ENCODE data around the gene CYP4A11. TPM values are rescaled to one million over a fixed set of nuclear protein-coding genes. Genes with fewer than 3 reads are reported as not detected.

Gene CYP4A11, protein sequence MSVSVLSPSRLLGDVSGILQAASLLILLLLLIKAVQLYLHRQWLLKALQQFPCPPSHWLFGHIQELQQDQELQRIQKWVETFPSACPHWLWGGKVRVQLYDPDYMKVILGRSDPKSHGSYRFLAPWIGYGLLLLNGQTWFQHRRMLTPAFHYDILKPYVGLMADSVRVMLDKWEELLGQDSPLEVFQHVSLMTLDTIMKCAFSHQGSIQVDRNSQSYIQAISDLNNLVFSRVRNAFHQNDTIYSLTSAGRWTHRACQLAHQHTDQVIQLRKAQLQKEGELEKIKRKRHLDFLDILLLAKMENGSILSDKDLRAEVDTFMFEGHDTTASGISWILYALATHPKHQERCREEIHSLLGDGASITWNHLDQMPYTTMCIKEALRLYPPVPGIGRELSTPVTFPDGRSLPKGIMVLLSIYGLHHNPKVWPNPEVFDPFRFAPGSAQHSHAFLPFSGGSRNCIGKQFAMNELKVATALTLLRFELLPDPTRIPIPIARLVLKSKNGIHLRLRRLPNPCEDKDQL
- total RNA-seq (2022; extraction: Qiagen RNA extraction; ENCODE audit: low read depth) = not detected in 5 replicates

DNA sequence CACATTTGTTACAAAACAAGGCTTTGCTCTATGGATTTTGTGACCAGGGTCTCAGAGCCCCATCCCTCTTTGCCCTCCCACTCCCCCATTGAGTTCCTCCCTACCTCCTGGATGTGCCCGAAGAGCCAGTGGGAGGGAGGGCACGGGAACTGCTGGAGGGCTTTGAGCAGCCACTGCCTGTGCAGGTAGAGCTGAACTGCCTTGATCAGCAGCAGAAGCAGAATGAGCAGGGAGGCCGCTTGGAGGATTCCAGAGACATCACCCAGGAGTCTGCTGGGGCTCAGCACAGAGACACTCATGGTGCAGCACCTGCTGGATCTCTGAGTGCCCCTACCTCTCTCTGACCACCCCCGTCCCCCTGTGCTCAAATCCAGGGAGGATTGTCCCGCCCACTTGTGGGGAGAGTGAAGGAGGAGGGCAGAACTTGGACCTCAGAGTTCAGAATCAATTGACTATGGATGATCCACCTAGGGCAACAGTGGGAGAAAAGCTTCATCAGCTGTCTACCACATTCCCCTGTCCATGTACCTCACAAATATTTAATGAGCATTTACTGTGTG lies at the start of gene CYP4A11:
Gene CYP4A11 (minus strand): TSS at position 342 of the 560 bp plus-strand sequence. CDS start 43 bp downstream, at position 299.

Other genes with a start within 250 kb of the CYP4A11 start
- gene EFCAB14, start 222.4 kb downstream of the CYP4A11 start, total RNA-seq (2022; extraction: Qiagen RNA extraction; ENCODE audit: low read depth) = 23.4 to 30.5 TPM (median 26.3 TPM) in 5 replicates
- gene CYP4B1, start 142.4 kb downstream of the CYP4A11 start, total RNA-seq (2022; extraction: Qiagen RNA extraction; ENCODE audit: low read depth) = not detected in 5 replicates
- 0.03 TPM in 1 of 5 replicates, not detected in the others for gene CYP4X1, start 82.2 kb upstream of the CYP4A11 start, total RNA-seq (2022; extraction: Qiagen RNA extraction; ENCODE audit: low read depth)
- gene CYP4Z1, start 125.8 kb upstream of the CYP4A11 start, total RNA-seq (2022; extraction: Qiagen RNA extraction; ENCODE audit: low read depth) = not detected in 5 replicates
- gene CYP4A22, start 196.0 kb upstream of the CYP4A11 start, total RNA-seq (2022; extraction: Qiagen RNA extraction; ENCODE audit: low read depth) = not detected in 5 replicates
- gene PDZK1IP1, start 248.6 kb upstream of the CYP4A11 start, total RNA-seq (2022; extraction: Qiagen RNA extraction; ENCODE audit: low read depth) = 5.5 to 8.8 TPM (median 7.7 TPM) in 5 replicates

Data from A549 treated with CpdA at 1 μM for 4 hours (cell line).